ENCODE data around the gene HNRNPLL. TPM values are rescaled to one million over a fixed set of nuclear protein-coding genes. Genes with fewer than 3 reads are reported as not detected.

HNRNPLL gene
- total and polyA plus RNA-seq, 2 of the 13 experiments (the other 11 are each of a cell fraction or from before 2014, with no cell fraction given): 49.4 to 103 TPM

DNA sequence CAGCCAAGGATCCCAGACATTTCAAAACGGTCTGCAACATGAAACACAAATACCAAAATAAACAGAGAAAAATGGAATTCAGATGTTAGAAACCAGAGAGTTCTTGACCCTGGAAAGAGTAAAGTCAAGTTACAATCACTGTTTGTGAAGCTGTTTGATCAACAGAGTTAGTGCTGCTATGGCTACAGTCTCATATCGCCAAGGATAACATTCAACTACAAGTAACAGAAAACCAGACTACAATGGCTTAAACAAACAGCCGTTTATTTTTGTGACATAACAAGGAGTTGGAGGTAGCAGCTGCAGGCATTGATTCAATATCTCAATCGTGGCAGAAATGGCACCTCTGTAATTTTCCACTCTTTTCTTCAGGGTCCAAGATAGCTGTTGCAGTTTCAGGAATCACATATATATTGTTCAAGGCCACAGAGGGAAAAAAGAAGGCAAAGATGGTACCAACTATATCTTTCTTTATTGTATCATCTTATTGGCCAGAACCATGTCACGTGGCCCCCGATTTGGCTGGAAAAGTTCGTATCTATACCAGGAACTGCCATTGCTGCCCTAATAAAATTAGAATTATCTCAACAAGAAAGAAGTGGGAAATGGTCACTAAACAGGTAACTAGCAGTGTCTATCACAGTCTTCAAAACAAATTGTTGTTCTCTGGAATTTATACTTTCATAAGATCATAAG is 17.7 kb upstream of the HNRNPLL start (continued):
- no peak for TF ChIP-seq MED1 (CRISPR knock-in tag; IDR thresholded peaks at IDR 0.05)
- TF ChIP-seq NFE2 (CRISPR knock-in tag; IDR thresholded peaks at IDR 0.05): no peak
- TF ChIP-seq, protein P1, sequence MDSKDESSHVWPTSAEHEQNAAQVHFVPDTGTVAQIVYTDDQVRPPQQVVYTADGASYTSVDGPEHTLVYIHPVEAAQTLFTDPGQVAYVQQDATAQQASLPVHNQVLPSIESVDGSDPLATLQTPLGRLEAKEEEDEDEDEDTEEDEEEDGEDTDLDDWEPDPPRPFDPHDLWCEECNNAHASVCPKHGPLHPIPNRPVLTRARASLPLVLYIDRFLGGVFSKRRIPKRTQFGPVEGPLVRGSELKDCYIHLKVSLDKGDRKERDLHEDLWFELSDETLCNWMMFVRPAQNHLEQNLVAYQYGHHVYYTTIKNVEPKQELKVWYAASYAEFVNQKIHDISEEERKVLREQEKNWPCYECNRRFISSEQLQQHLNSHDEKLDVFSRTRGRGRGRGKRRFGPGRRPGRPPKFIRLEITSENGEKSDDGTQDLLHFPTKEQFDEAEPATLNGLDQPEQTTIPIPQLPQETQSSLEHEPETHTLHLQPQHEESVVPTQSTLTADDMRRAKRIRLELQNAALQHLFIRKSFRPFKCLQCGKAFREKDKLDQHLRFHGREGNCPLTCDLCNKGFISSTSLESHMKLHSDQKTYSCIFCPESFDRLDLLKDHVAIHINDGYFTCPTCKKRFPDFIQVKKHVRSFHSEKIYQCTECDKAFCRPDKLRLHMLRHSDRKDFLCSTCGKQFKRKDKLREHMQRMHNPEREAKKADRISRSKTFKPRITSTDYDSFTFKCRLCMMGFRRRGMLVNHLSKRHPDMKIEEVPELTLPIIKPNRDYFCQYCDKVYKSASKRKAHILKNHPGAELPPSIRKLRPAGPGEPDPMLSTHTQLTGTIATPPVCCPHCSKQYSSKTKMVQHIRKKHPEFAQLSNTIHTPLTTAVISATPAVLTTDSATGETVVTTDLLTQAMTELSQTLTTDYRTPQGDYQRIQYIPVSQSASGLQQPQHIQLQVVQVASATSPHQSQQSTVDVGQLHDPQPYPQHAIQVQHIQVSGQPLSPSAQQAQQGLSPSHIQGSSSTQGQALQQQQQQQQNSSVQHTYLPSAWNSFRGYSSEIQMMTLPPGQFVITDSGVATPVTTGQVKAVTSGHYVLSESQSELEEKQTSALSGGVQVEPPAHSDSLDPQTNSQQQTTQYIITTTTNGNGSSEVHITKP (CRISPR knock-in tag; IDR thresholded peaks at IDR 0.05; ENCODE audit: low read depth): no peak
- TF ChIP-seq SAFB2 (CRISPR knock-in tag; IDR thresholded peaks at IDR 0.05; ENCODE audit: borderline replicate concordance, low read depth): no peak
- TF ChIP-seq ATF4 (CRISPR knock-in tag; IDR thresholded peaks at IDR 0.05): no peak
- no peak for TF ChIP-seq TBP (CRISPR knock-in tag; IDR thresholded peaks at IDR 0.05)
- no peak for TF ChIP-seq HNRNPUL1 (IDR thresholded peaks at IDR 0.05; ENCODE audit: low read depth, low read length)
